Measurements from ENCODE around the gene NME3. TPM values are rescaled to one million over a fixed set of nuclear protein-coding genes. Genes with fewer than 3 reads are reported as not detected.

Gene NME3
- total and polyA plus RNA-seq, 2 of the 13 experiments (the other 11 are each of a cell fraction or from before 2014, with no cell fraction given) = 10.4 to 15.9 TPM

DNA sequence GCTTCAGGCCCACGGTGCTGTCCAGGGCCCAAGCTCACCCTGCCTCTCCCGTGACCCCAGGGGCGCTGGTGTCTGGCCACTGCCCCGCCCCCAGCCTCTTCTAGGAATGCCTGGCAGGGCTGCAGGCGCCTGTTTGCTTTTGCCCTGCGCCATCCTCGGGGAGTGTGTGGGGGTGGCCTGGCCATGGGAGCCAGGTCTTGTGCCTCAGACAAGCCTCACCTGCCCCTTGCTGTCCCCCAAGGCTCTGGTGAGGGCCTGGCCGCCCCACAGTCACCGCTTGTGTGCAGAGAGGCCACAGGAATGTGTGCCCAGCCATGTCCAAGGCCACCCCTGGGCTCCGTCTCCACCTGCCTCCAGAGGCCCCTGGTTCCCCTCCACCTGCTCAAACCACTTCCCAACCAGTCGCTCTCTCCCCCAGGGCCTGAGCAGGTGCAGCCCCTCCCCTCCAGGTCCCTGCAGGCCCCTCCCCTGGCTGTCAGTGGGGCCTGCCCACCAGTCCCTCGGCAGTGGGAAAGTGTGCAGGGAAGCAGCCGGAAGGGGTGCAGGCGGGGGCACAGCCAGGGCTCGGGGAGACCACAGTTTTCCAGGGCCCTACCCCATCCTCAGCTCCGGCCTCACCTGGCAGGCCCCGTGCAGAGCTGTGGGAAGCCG, 23.0 kb upstream of the NME3 start (continued):
- TF ChIP-seq, protein P1, sequence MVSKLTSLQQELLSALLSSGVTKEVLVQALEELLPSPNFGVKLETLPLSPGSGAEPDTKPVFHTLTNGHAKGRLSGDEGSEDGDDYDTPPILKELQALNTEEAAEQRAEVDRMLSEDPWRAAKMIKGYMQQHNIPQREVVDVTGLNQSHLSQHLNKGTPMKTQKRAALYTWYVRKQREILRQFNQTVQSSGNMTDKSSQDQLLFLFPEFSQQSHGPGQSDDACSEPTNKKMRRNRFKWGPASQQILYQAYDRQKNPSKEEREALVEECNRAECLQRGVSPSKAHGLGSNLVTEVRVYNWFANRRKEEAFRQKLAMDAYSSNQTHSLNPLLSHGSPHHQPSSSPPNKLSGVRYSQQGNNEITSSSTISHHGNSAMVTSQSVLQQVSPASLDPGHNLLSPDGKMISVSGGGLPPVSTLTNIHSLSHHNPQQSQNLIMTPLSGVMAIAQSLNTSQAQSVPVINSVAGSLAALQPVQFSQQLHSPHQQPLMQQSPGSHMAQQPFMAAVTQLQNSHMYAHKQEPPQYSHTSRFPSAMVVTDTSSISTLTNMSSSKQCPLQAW (CRISPR knock-in tag; IDR thresholded peaks at IDR 0.05) = no peak; the same call in 1 of the 2 replicates
- TF ChIP-seq ZFP37 (CRISPR knock-in tag; IDR thresholded peaks at IDR 0.05; ENCODE audit: borderline replicate concordance) (0 out of 2 replicates have a peak, but pooled peaks have one; percentile 53), SALL2 (CRISPR knock-in tag; IDR thresholded peaks at IDR 0.05) (peak; percentile 59; the same call in 1 of the 2 replicates), ZNF781 (CRISPR knock-in tag; IDR thresholded peaks at IDR 0.05; ENCODE audit: borderline replicate concordance, not compliant biosample characterization) (no peak), KDM1A (CRISPR knock-in tag; IDR thresholded peaks at IDR 0.05) (no peak; the same call in 1 of the 2 replicates), SETDB1 (CRISPR knock-in tag; IDR thresholded peaks at IDR 0.05; ENCODE audit: borderline replicate concordance) (no peak), MXD4 (CRISPR knock-in tag; IDR thresholded peaks at IDR 0.05) (peak; percentile 56; the same call in 1 of the 2 replicates), SMARCE1 (IDR thresholded peaks at IDR 0.05; ENCODE audit: borderline replicate concordance) (no peak), ZNF451 (CRISPR knock-in tag; IDR thresholded peaks at IDR 0.05) (no peak), HNRNPH1 (optimal IDR thresholded peaks at IDR 0.05; ENCODE audit: low read depth, low read length) (no peak), RBFOX2 (IDR thresholded peaks at IDR 0.05; ENCODE audit: low read depth, low read length) (0 out of 2 replicates have a peak, but pooled peaks have one; percentile 35), HIVEP1 (CRISPR knock-in tag; IDR thresholded peaks at IDR 0.05) (peak; percentile 53; the same call in 1 of the 2 replicates), ZNF776 (CRISPR knock-in tag; IDR thresholded peaks at IDR 0.05) (peak; percentile 47; the same call in 1 of the 2 replicates), TAF1 (CRISPR knock-in tag; IDR thresholded peaks at IDR 0.05) (no peak; the same call in 1 of the 2 replicates), FOXM1 (CRISPR knock-in tag; IDR thresholded peaks at IDR 0.05) (no peak), CHD4 (IDR thresholded peaks at IDR 0.05; ENCODE audit: borderline replicate concordance, low read length) (no peak), PAF1 (CRISPR knock-in tag; IDR thresholded peaks at IDR 0.05) (no peak), AKAP8 (CRISPR knock-in tag; IDR thresholded peaks at IDR 0.05) (peak; percentile 55), MYC (CRISPR knock-in tag; IDR thresholded peaks at IDR 0.05; ENCODE audit: borderline replicate concordance) (peak; percentile 40; the same call in 1 of the 2 replicates), ZIK1 (CRISPR knock-in tag; IDR thresholded peaks at IDR 0.05; ENCODE audit: borderline replicate concordance, low read depth) (no peak)
- TF ChIP-seq, protein P2, sequence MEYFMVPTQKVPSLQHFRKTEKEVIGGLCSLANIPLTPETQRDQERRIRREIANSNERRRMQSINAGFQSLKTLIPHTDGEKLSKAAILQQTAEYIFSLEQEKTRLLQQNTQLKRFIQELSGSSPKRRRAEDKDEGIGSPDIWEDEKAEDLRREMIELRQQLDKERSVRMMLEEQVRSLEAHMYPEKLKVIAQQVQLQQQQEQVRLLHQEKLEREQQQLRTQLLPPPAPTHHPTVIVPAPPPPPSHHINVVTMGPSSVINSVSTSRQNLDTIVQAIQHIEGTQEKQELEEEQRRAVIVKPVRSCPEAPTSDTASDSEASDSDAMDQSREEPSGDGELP (IDR thresholded peaks at IDR 0.05; ENCODE audit: borderline replicate concordance, low read depth) = peak; percentile 57; the same call in 1 of the 2 replicates
- TF ChIP-seq, protein P3, sequence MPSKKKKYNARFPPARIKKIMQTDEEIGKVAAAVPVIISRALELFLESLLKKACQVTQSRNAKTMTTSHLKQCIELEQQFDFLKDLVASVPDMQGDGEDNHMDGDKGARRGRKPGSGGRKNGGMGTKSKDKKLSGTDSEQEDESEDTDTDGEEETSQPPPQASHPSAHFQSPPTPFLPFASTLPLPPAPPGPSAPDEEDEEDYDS (CRISPR knock-in tag; IDR thresholded peaks at IDR 0.05) = peak; percentile 30; the same call in 1 of the 2 replicates
- TF ChIP-seq, protein P4, sequence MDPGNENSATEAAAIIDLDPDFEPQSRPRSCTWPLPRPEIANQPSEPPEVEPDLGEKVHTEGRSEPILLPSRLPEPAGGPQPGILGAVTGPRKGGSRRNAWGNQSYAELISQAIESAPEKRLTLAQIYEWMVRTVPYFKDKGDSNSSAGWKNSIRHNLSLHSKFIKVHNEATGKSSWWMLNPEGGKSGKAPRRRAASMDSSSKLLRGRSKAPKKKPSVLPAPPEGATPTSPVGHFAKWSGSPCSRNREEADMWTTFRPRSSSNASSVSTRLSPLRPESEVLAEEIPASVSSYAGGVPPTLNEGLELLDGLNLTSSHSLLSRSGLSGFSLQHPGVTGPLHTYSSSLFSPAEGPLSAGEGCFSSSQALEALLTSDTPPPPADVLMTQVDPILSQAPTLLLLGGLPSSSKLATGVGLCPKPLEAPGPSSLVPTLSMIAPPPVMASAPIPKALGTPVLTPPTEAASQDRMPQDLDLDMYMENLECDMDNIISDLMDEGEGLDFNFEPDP (CRISPR knock-in tag; conservative IDR thresholded peaks at IDR 0.05) = no peak
- TF ChIP-seq, protein P5, sequence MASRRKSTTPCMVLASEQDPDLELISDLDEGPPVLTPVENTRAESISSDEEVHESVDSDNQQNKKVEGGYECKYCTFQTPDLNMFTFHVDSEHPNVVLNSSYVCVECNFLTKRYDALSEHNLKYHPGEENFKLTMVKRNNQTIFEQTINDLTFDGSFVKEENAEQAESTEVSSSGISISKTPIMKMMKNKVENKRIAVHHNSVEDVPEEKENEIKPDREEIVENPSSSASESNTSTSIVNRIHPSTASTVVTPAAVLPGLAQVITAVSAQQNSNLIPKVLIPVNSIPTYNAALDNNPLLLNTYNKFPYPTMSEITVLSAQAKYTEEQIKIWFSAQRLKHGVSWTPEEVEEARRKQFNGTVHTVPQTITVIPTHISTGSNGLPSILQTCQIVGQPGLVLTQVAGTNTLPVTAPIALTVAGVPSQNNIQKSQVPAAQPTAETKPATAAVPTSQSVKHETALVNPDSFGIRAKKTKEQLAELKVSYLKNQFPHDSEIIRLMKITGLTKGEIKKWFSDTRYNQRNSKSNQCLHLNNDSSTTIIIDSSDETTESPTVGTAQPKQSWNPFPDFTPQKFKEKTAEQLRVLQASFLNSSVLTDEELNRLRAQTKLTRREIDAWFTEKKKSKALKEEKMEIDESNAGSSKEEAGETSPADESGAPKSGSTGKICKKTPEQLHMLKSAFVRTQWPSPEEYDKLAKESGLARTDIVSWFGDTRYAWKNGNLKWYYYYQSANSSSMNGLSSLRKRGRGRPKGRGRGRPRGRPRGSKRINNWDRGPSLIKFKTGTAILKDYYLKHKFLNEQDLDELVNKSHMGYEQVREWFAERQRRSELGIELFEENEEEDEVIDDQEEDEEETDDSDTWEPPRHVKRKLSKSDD (CRISPR knock-in tag; IDR thresholded peaks at IDR 0.05; ENCODE audit: low read depth) = no peak

All from HepG2 (cell line).